DMS 273 (cell line): Measurements from ENCODE around the gene TST.
A peak's percentile ranks its signal among the peaks of the same experiment; 100 is the strongest.

ENCODE experiments used
- DNase-seq: peaks from one replicate; lab custom pipeline; 2025; ENCODE audit not compliant: unreplicated experiment; lab: John Stamatoyannopoulos, UW

TST gene

GRCh38 chr22:37054056-37054395 is 34.8 kb upstream of the TST start:
- no peak for DNase-seq

GRCh38 chr22:37053310-37054055 is 34.2 kb upstream of the TST start:
- peak; percentile 58 for DNase-seq

- DNase-seq = no peak
Observed at GRCh38 chr22:37052386-37053309, 33.4 kb upstream of the TST start.

GRCh38 chr22:37051391-37052385 is 32.4 kb upstream of the TST start, which contains the start of gene KCTD17:
Gene KCTD17, plus strand, starts transcription at chr22:37051742. Its CDS starts 19 bp downstream, at chr22:37051761.
- peak; percentile 85 for DNase-seq

- DNase-seq = no peak
Observed at GRCh38 chr22:37050913-37051312, 31.7 kb upstream of the TST start.

- DNase-seq = no peak
Observed at GRCh38 chr22:37049224-37049623, 30.0 kb upstream of the TST start.

GRCh38 chr22:37048133-37048532 is 28.9 kb upstream of the TST start:
- no peak for DNase-seq

GRCh38 chr22:37047006-37047405 is 27.8 kb upstream of the TST start:
- peak; percentile 89 for DNase-seq

- DNase-seq = no peak
Observed at GRCh38 chr22:37046589-37046988, 27.3 kb upstream of the TST start.

GRCh38 chr22:37045958-37046357 is 26.7 kb upstream of the TST start:
- DNase-seq = peak; percentile 46

GRCh38 chr22:37044634-37045625 is 25.7 kb upstream of the TST start:
- DNase-seq = no peak

GRCh38 chr22:37043828-37044538 is 24.7 kb upstream of the TST start:
- DNase-seq = peak; percentile 58

- DNase-seq = peak; percentile 20
Observed at GRCh38 chr22:37043209-37043827, 24.1 kb upstream of the TST start.

- no peak for DNase-seq
Observed at GRCh38 chr22:37039466-37039865, 20.2 kb upstream of the TST start.

GRCh38 chr22:37037669-37038068 is 18.4 kb upstream of the TST start:
- DNase-seq = no peak

- DNase-seq = no peak
Observed at GRCh38 chr22:37036655-37037377, 17.6 kb upstream of the TST start.

GRCh38 chr22:37033605-37034430 is 14.6 kb upstream of the TST start:
- no peak for DNase-seq
